AG09309 (cell line): Measurements from ENCODE around the gene DDIT4L.
"Not testable (repeated sequence)": the region's sequence is repeated elsewhere in the genome, so short reads cannot be mapped to it uniquely, and the experiment has no call there.

Experiments used
- DNase-seq: peaks from one replicate; pipeline ENCODE4 v3.0.0-alpha.2; 2010; ENCODE audit warnings: low read depth
- H3K4me3 ChIP-seq: 2 replicates; pipeline ENCODE4 v1.5.1; 2011; ENCODE audit warnings: mild to moderate bottlenecking, low read depth, low read length, moderate library complexity; ENCODE audit not compliant: control insufficient read depth
- CTCF ChIP-seq: IDR thresholded peaks from 2 replicates; pipeline ENCODE4 v1.5.1; 2011; ENCODE audit warnings: mild to moderate bottlenecking, low read depth, low read length, inconsistent platforms; ENCODE audit not compliant: insufficient read depth, control insufficient read depth; ENCODE audit errors: missing control alignments

DDIT4L gene

DNA sequence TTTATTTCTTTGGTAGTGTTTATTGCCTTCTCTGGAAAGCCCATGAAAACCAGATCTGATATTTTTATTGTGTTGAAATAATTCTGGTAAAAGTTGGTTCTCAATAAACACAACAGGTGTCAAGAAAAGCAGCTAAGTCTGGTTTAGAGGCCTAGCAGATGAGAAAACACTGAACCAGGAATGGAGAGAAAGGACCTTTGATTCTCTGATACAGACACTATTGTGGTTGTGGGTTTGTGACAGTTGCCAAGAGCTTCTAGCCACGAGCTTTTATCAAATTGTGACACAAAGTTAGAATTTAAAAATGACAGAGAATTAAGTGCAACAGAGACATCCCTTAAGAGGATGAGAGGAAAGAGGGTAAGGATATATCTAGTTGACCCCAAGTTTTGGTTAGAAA is 42.6 kb downstream of the DDIT4L start:
- H3K4me3 ChIP-seq: no peak overlapping the region
- TF ChIP-seq CTCF: no peak
- no peak for DNase-seq

GRCh38 chr4:100147198-100147597 is 43.1 kb downstream of the DDIT4L start:
- H3K4me3 ChIP-seq: no peak overlapping the region
- DNase-seq: no peak
- TF ChIP-seq CTCF: no peak

DNA sequence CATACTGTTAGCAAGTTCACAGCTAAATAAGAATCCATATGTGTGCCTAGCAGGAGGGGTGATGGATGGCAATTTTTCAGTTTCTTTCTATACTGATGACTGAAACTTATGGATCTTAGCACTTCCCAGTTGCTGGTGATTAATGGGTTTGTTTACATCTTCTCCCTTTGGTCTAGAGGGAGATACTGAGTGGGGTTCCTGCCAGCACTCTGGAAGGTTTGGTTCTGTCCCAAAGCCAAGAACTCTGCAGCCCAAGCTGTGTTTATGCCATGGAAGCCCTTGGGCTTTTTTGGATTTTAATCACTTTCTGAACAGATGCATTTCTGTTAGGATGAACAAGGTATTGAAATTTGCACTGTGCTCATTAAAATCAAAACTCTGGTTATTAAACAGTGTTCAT is 43.5 kb downstream of the DDIT4L start:
- DNase-seq: no peak
- no peak overlapping the region for H3K4me3 ChIP-seq
- TF ChIP-seq CTCF: no peak

GRCh38 chr4:100137320-100137719 is 52.9 kb downstream of the DDIT4L start:
- not testable (repeated sequence) for H3K4me3 ChIP-seq, DNase-seq
